22Rv1 (cell line): ENCODE measurements around the gene GABBR2.

Experiments used
- CTCF ChIP-seq: fragments of 450-650 bp; IDR thresholded peaks from 2 replicates; pipeline ENCODE4 v1.5.1; 2017; ENCODE audit warnings: mild to moderate bottlenecking
- ZFX ChIP-seq: fragments of 450-650 bp; IDR thresholded peaks from 2 replicates; pipeline ENCODE4 v1.6.1; 2017; ENCODE audit warnings: antibody characterized with exemption, borderline replicate concordance

- no peak for TF ChIP-seq CTCF
- TF ChIP-seq ZFX, result no peak
Measured at GRCh38 chr9:98755006-98755618, 46.4 kb upstream of the GABBR2 start.
